ENCODE measurements around the gene OR51E1. TPM values are rescaled to one million over a fixed set of nuclear protein-coding genes. Genes with fewer than 3 reads are reported as not detected.

Gene OR51E1
- total and polyA plus RNA-seq, 9 of the 15 experiments (the other 6 are each of a cell fraction or from before 2014, with no cell fraction given): 0.03 to 0.04 TPM; not detected in 7

DNA sequence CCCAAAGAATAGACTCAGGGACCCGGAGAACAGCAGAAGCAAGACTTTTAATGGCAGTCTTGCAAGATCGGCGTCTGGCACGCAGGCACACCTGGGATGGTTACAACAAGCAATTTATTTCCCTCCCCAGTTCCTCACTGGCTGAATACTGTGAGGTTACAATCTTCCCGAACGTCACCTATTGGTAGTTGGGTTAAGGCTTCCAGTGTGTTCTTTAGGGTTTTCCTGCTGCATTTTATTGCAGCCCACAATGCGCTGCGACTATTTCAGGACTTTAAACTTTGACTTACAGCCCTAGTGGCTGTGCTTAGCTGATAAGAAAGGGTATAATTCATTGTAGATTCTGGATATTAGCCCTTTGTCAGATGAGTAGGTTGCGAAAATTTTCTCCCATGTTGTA is 24.3 kb upstream of the OR51E1 start (continued):
- TF ChIP-seq SOX6 (IDR thresholded peaks at IDR 0.05): 0 out of 2 replicates have a peak, but pooled peaks have one; percentile 15

DNA sequence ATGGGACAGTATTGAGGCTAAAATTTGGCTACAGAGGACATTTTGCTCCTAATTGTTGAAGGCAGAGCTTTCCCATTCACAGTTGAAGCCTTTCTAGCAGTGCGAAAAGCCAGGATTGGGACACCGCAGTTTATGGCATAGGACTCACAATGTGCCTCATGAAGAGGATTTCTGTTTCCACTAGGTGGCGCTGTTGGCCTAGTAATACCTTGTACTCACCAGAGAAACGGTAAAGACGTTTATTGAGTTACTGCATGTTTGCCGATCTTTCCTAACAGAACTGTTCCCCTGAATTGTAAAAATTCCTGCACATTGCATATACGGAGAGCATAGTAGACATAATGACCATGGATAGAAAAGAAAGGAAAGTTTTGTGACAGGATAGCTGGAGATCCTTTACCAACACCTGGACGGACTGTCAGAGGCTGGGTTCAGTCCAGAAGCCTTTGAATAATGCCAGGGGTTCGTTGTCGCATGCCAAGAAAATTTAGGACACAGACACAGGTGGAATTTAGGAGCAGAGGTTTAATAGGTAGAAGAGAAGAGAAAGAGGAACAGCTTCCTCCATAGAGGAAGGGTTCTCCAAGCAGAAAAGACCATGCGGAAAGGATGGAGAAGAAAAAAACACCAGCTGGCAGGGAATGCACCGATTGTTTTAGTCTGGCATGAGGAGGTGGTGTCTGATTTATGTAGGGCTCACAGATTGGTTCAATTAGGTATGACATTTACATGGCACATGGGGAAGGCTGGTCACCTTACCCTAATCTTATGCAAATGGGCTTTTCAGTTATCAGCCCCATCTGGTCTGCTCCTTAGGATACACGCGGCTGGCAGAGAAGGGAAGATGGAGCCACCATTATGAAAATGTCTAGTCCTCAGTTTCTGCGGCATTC is 17.3 kb upstream of the OR51E1 start:
- 10% methylated on average over 15 of the region's 15 CpGs for WGBS (ENCODE audit: insufficient coverage, low coverage, missing lambda C conversion rate)
- no TSS peak for BruUV-seq (replicated peaks)
- DNase-seq (ENCODE audit: extremely low read depth in 1 of 4, low spot score in 3 of 4) (peak; percentile 43 to 89 (median 61)), ATAC-seq (peak; percentile 96), FAIRE-seq (peak; percentile 84)
- no peaks in the 10 kb centered on the region for H3K36me3 ChIP-seq (ENCODE audit: control insufficient read depth, insufficient read depth, low read length)
- in situ Hi-C loops (cut with MboI) (loop anchor here (25.0 kb wide), 1 partner anchor 1711 kb away; no protein-coding TSS in a partner anchor), intact Hi-C loops (cut with micrococcal nuclease) (loop anchor here (1.0 to 10.0 kb wide), 2 partner anchors 378 to 498 kb away; no protein-coding TSS in a partner anchor)
- no peak overlapping the region for H3K9ac ChIP-seq (ENCODE audit: insufficient read depth in 1 of 2, low read depth in 2 of 2, low read length in 2 of 2)
- no peak overlapping the region for H3K27ac ChIP-seq (ENCODE audit: extremely low read depth, low read depth, low read length)
- no peaks in the 10 kb centered on the region for H3K27me3 ChIP-seq (ENCODE audit: control insufficient read depth in 2 of 2, insufficient read depth in 2 of 2, low read length in 2 of 2)
- H3K4me3 ChIP-seq: no peak overlapping the region
- no peaks in the 10 kb centered on the region for H4K20me1 ChIP-seq (replicated peaks; ENCODE audit: control insufficient read depth, insufficient read depth, low read length)
- no peaks in the 10 kb centered on the region for H3K9me1 ChIP-seq (ENCODE audit: control insufficient read depth, insufficient read depth, low read length)
- no peaks in the 10 kb centered on the region for H3K4me1 ChIP-seq (replicated peaks in 1 of 2; ENCODE audit: control insufficient read depth in 2 of 2, insufficient read depth in 2 of 2, low read length in 2 of 2)
- H3K9me3 ChIP-seq (replicated peaks; ENCODE audit: control insufficient read depth, insufficient read depth, low read depth, low read length): no peaks in the 10 kb centered on the region
- no peak overlapping the region for H3K4me2 ChIP-seq (ENCODE audit: insufficient read depth, low read length)
- ChIA-PET CTCF (ENCODE audit: low intra/inter-chr PET ratio) (interaction anchor here (1.0 to 1.3 kb wide), 3 partner anchors 10 to 439 kb away, joined by 3 to 5 read pairs (median 3); partner anchors contain the start of gene OR51D1), POLR2A (no interaction called here)
- no peaks in the 10 kb centered on the region for H3K79me2 ChIP-seq (ENCODE audit: control insufficient read depth, insufficient read depth, low read length)
- H2AFZ ChIP-seq (ENCODE audit: low read depth, low read length): peak overlapping the region; percentile 53
- TF ChIP-seq ARID2 (IDR thresholded peaks at IDR 0.05): peak; percentile 35; the same call in 1 of the 2 replicates
- peak; percentile 63; the same call in 1 of the 2 replicates for TF ChIP-seq STAG1 (CRISPR knock-in tag; IDR thresholded peaks at IDR 0.05; ENCODE audit: borderline replicate concordance)
- TF ChIP-seq, protein P1, sequence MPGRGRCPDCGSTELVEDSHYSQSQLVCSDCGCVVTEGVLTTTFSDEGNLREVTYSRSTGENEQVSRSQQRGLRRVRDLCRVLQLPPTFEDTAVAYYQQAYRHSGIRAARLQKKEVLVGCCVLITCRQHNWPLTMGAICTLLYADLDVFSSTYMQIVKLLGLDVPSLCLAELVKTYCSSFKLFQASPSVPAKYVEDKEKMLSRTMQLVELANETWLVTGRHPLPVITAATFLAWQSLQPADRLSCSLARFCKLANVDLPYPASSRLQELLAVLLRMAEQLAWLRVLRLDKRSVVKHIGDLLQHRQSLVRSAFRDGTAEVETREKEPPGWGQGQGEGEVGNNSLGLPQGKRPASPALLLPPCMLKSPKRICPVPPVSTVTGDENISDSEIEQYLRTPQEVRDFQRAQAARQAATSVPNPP (IDR thresholded peaks at IDR 0.05; ENCODE audit: borderline replicate concordance, insufficient read depth, insufficient read length): no peak
- TF ChIP-seq, protein P2, sequence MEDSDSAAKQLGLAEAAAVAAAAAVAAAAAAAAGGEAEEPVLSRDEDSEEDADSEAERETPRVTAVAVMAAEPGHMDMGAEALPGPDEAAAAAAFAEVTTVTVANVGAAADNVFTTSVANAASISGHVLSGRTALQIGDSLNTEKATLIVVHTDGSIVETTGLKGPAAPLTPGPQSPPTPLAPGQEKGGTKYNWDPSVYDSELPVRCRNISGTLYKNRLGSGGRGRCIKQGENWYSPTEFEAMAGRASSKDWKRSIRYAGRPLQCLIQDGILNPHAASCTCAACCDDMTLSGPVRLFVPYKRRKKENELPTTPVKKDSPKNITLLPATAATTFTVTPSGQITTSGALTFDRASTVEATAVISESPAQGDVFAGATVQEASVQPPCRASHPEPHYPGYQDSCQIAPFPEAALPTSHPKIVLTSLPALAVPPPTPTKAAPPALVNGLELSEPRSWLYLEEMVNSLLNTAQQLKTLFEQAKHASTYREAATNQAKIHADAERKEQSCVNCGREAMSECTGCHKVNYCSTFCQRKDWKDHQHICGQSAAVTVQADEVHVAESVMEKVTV (CRISPR knock-in tag; IDR thresholded peaks at IDR 0.05): peak; percentile 65
- no peak for TF ChIP-seq SMARCA5 (IDR thresholded peaks at IDR 0.05)
- TF ChIP-seq PHB (CRISPR knock-in tag; IDR thresholded peaks at IDR 0.05): no peak
- peak; percentile 40; the same call in 1 of the 2 replicates for TF ChIP-seq ZNF316 (IDR thresholded peaks at IDR 0.05)
- no peak for TF ChIP-seq CREB1 (IDR thresholded peaks at IDR 0.05)
- TF ChIP-seq CREB1 (CRISPR knock-in tag; IDR thresholded peaks at IDR 0.05): 0 out of 2 replicates have a peak, but pooled peaks have one; percentile 17
- TF ChIP-seq ZBTB9 (CRISPR knock-in tag; IDR thresholded peaks at IDR 0.05): no peak
- TF ChIP-seq SMC3 (conservative IDR thresholded peaks at IDR 0.05; ENCODE audit: insufficient read depth, low read depth, low read length): peak; percentile 67

Data from K562 (cell line).